OCI-LY7 (cell line): ENCODE measurements around the gene RNF149. TPM values are rescaled to one million over a fixed set of nuclear protein-coding genes. Genes with fewer than 3 reads are reported as not detected.

Source experiments
- BruUV-seq: library from RNA; stranded (reverse); fragments of 400-500 nt; replicated peaks from 2 replicates; lab custom pipeline; 2021; lab: Mats Ljungman, UMichigan
- CTCF ChIA-PET: fragments of 300-600 bp; sonication (Branson Sonifier 250); formaldehyde crosslinking; loops from one replicate; lab custom pipeline; 2022; ENCODE audit warnings: antibody characterized with exemption; ENCODE audit not compliant: unreplicated experiment; lab: Charles Lee
- POLR2A ChIA-PET: fragments of 300-600 bp; sonication (Branson Sonifier 250); formaldehyde crosslinking; loops from one replicate; lab custom pipeline; 2022; ENCODE audit warnings: antibody characterized with exemption; lab: Charles Lee
- DNase-seq: peaks from one replicate; pipeline ENCODE4 v3.0.0-alpha.2; 2015; ENCODE audit warnings: low spot score
- H2AFZ ChIP-seq: fragments of 200-600 bp; sonication (generic), shearing (Covaris generic); 2 replicates; pipeline ENCODE4 v1.6.1; 2014; ENCODE audit warnings: mild to moderate bottlenecking, antibody characterized with exemption, low read length, moderate library complexity
- H3K27ac ChIP-seq: fragments of 200-600 bp; sonication (generic); 2 replicates; pipeline ENCODE4 v1.5.1; 2014; ENCODE audit warnings: mixed run types, low read depth, mild to moderate bottlenecking, moderate library complexity, low read length, inconsistent platforms; ENCODE audit not compliant: poor library complexity, severe bottlenecking
- H3K36me3 ChIP-seq: fragments of 200-600 bp; sonication (generic); 2 replicates; pipeline ENCODE4 v1.6.1; 2014; ENCODE audit warnings: mild to moderate bottlenecking, antibody characterized with exemption, low read length, moderate library complexity, mixed read lengths; ENCODE audit not compliant: insufficient read depth
- H3K4me1 ChIP-seq: fragments of 200-600 bp; sonication (generic); 2 replicates; pipeline ENCODE4 v1.5.1; 2014; ENCODE audit warnings: mild to moderate bottlenecking, low read length; ENCODE audit not compliant: insufficient read depth, poor library complexity, severe bottlenecking
- H3K4me2 ChIP-seq: fragments of 200-600 bp; sonication (generic); 2 replicates; pipeline ENCODE4 v1.6.1; 2014; ENCODE audit warnings: mild to moderate bottlenecking, low read length
- H3K4me3 ChIP-seq: fragments of 200-600 bp; sonication (generic); 2 replicates; pipeline ENCODE4 v1.5.1; 2014; ENCODE audit warnings: mild to moderate bottlenecking, low read depth, low read length; ENCODE audit not compliant: poor library complexity, severe bottlenecking
- H3K79me2 ChIP-seq: fragments of 200-600 bp; sonication (generic); 2 replicates; pipeline ENCODE4 v1.6.1; 2016; ENCODE audit warnings: low read depth, mild to moderate bottlenecking, low read length, moderate library complexity, mixed read lengths; ENCODE audit not compliant: insufficient read depth
- H3K9me2 ChIP-seq: fragments of 200-600 bp; sonication (generic); 2 replicates; pipeline ENCODE4 v1.6.1; 2016; ENCODE audit warnings: mild to moderate bottlenecking, low read length, mixed read lengths; ENCODE audit not compliant: insufficient read depth
- H3K9me3 ChIP-seq: fragments of 200-600 bp; sonication (generic); 2 replicates; pipeline ENCODE4 v1.6.1; 2014; ENCODE audit warnings: mild to moderate bottlenecking, mixed run types, low read length, mixed read lengths
- H4K20me1 ChIP-seq: fragments of 200-600 bp; sonication (generic); 2 replicates; pipeline ENCODE4 v1.6.1; 2014; ENCODE audit warnings: mild to moderate bottlenecking, antibody characterized with exemption, low read length, moderate library complexity, mixed read lengths; ENCODE audit not compliant: insufficient read depth
- EZH2phosphoT487 ChIP-seq: fragments of 200-600 bp; sonication (generic); IDR thresholded peaks from 2 replicates; pipeline ENCODE4 v1.6.1; 2018; ENCODE audit warnings: low read depth, borderline replicate concordance, mild to moderate bottlenecking, mixed run types, antibody characterized with exemption, low read length, moderate library complexity, mixed read lengths
- intact Hi-C: fragments of 100-400 bp; cut with micrococcal nuclease; formaldehyde crosslinking; loops from one replicate; pipeline ENCODE4 v1.10.0; 2022; ENCODE audit not compliant: unreplicated experiment
- total RNA-seq, 2 experiments: library from RNA; depleted of rRNA in 1 of 2; stranded (reverse); fragments of >200 nt in 1 of 2; shearing (Covaris generic) in 1 of 2; gene quantifications; 2 replicates each; pipeline ENCODE4 v1.2.3, GENCODE V29; 2014 to 2022
- TF ChIP-seq, protein P1 (sequence below): fragments of 200-600 bp; sonication (generic); conservative IDR thresholded peaks from 2 replicates; pipeline ENCODE4 v1.5.1; 2014; ENCODE audit warnings: mild to moderate bottlenecking, antibody characterized with exemption, low read length, moderate library complexity, mixed read lengths

The RNF149 gene
- total RNA-seq, 2 experiments from 2014 or later = 10.3 to 17.9 TPM

DNA sequence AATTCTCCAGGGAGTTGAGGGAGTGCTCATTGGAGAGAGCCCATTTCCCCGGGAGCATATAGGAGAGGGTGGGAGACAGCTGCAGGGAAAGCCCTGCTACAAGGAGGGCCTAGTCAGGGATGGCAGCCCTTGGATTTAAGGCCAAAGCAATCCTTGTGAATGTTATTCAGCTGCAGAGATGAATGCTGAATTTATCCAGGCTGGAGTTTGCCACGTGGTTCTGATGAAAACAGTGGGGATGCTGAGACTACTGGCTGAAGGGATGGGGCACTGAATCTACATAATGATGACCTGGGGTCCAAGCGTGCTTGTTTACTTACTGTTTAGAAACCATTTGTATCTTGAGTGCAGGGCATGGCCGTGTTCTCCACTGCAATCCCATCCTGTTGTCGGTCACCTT is 35.6 kb upstream of the RNF149 start:
- TF ChIP-seq EZH2phosphoT487 = no peak
- TF ChIP-seq, protein P1, sequence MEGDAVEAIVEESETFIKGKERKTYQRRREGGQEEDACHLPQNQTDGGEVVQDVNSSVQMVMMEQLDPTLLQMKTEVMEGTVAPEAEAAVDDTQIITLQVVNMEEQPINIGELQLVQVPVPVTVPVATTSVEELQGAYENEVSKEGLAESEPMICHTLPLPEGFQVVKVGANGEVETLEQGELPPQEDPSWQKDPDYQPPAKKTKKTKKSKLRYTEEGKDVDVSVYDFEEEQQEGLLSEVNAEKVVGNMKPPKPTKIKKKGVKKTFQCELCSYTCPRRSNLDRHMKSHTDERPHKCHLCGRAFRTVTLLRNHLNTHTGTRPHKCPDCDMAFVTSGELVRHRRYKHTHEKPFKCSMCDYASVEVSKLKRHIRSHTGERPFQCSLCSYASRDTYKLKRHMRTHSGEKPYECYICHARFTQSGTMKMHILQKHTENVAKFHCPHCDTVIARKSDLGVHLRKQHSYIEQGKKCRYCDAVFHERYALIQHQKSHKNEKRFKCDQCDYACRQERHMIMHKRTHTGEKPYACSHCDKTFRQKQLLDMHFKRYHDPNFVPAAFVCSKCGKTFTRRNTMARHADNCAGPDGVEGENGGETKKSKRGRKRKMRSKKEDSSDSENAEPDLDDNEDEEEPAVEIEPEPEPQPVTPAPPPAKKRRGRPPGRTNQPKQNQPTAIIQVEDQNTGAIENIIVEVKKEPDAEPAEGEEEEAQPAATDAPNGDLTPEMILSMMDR = no peak
- Histone ChIP-seq H3K9me3 (no peaks in the 10 kb centered on the region), H3K36me3 (no peaks in the 10 kb centered on the region), H3K4me1 (no peaks in the 10 kb centered on the region), H4K20me1 (no peaks in the 10 kb centered on the region; the same call in 1 of the 2 replicates), H3K9me2 (no peaks in the 10 kb centered on the region), H3K79me2 (no peaks in the 10 kb centered on the region), H3K4me2 (no peak overlapping the region), H3K27ac (no peak overlapping the region), H3K4me3 (no peak overlapping the region), H2AFZ (no peak overlapping the region)
- intact Hi-C loops = loop anchor here (5.0 to 10.0 kb wide), 2 partner anchors 491 to 898 kb away; no protein-coding TSS in a partner anchor
- BruUV-seq = no TSS peak
- POLR2A ChIA-PET = no interaction called here
- DNase-seq = no peak
- CTCF ChIA-PET = no interaction called here

GRCh38 chr2:101342625-101343008 is 34.1 kb upstream of the RNF149 start:
- H3K4me2 ChIP-seq = no peak overlapping the region
- no peak overlapping the region for H3K27ac ChIP-seq
- H3K79me2 ChIP-seq = no peaks in the 10 kb centered on the region
- H4K20me1 ChIP-seq = no peaks in the 10 kb centered on the region; the same call in 1 of the 2 replicates
- CTCF ChIA-PET = no interaction called here
- no TSS peak for BruUV-seq
- H3K9me2 ChIP-seq = no peaks in the 10 kb centered on the region
- no peaks in the 10 kb centered on the region for H3K36me3 ChIP-seq
- no peak for TF ChIP-seq EZH2phosphoT487
- TF ChIP-seq, protein P1 = no peak
- no peaks in the 10 kb centered on the region for H3K9me3 ChIP-seq
- no peak overlapping the region for H3K4me3 ChIP-seq
- intact Hi-C loops = loop anchor here (5.0 to 10.0 kb wide), 2 partner anchors 492 to 900 kb away; no protein-coding TSS in a partner anchor
- H2AFZ ChIP-seq = no peak overlapping the region
- POLR2A ChIA-PET = no interaction called here
- no peak for DNase-seq
- H3K4me1 ChIP-seq = no peaks in the 10 kb centered on the region

DNA sequence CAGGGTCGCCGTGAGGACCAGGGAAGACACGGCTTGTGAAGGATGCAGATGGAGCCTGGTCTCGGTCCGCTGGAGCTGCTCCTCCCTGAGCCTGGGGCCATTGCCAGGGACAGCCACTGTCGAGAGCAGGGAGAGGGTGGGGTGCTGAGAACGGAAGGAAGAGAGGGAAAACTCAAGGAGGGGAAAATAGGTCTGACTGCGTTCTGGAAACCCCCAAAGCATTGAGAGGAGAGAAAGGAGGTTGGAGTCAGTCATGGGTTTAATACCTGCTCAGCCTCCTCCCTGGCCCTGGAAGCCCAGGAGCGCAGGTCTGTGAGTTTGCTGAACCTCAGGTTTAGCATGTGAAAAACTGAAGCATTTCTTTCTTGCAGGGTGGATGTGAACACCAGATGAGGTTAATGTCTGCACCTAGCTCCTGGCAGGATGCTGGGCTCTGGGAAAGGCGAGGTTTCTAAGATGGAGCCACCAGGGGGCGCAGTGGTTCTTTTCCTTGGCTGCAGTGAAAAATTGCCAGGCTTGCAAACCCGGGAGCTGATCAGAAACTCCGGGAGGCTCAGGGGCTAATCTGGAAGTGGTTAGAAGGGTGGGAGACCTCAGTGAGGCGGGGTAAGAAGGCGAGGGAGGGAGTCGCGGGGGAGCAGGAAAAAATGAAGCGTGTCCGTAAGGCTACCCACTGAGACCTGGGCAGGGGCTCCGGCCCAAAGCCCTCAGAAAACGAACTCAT is 33.6 kb upstream of the RNF149 start:
- POLR2A ChIA-PET = no interaction called here
- Histone ChIP-seq H3K9me2 (no peaks in the 10 kb centered on the region), H3K9me3 (no peaks in the 10 kb centered on the region), H3K4me2 (no peak overlapping the region), H4K20me1 (no peaks in the 10 kb centered on the region; the same call in 1 of the 2 replicates), H3K4me3 (no peak overlapping the region), H3K36me3 (no peaks in the 10 kb centered on the region), H3K27ac (no peak overlapping the region), H3K79me2 (no peaks in the 10 kb centered on the region), H3K4me1 (no peaks in the 10 kb centered on the region), H2AFZ (no peak overlapping the region)
- CTCF ChIA-PET = interaction anchor here (0.8 kb wide), 1 partner anchor 150 kb away, joined by 3 read pairs; no protein-coding TSS in a partner anchor
- intact Hi-C loops = loop anchor here (5.0 to 10.0 kb wide), 2 partner anchors 493 to 900 kb away; no protein-coding TSS in a partner anchor
- peak; percentile 57 for DNase-seq
- no peak for TF ChIP-seq EZH2phosphoT487
- TF ChIP-seq, protein P1 = peak; percentile 92
- no TSS peak for BruUV-seq
